PFSK-1 (cell line): ENCODE results near the gene FOXP3.

ENCODE experiments used
- FOXP2 ChIP-seq: optimal IDR thresholded peaks from 2 replicates; pipeline ENCODE3; 2011; ENCODE audit warnings: borderline replicate concordance, control low read depth, inconsistent platforms; ENCODE audit not compliant: insufficient read depth; ENCODE audit errors: extremely low read length, extremely low read depth
- POLR2AphosphoS5 ChIP-seq: IDR thresholded peaks from 2 replicates; pipeline ENCODE4 v1.6.1; 2012; ENCODE audit warnings: low read depth, mild to moderate bottlenecking, control low read depth, low read length, moderate library complexity
- REST ChIP-seq, 2 experiments: IDR thresholded peaks; 2 replicates each; pipeline versions ENCODE4 v1.6.1 to v1.8.0; 2011 to 2012; ENCODE audit warnings: low read depth in 2 of 2, low read length in 2 of 2, control low read depth in 1 of 2, inconsistent platforms in 1 of 2, mild to moderate bottlenecking in 1 of 2, moderate library complexity in 1 of 2; ENCODE audit not compliant: insufficient read depth in 1 of 2
- SIN3A ChIP-seq: IDR thresholded peaks from 2 replicates; pipeline ENCODE4 v1.6.1; 2012; ENCODE audit warnings: mild to moderate bottlenecking, low read length, moderate library complexity, borderline replicate concordance; ENCODE audit not compliant: insufficient read depth
- TAF1 ChIP-seq: IDR thresholded peaks from 2 replicates; pipeline ENCODE4 v1.6.1; 2012; ENCODE audit warnings: low read length, control low read depth, borderline replicate concordance; ENCODE audit not compliant: insufficient read depth

Gene FOXP3

GRCh38 chrX:49270249-49270921, 5.9 kb upstream of the FOXP3 start:
- no peak for TF ChIP-seq SIN3A
- no peak for TF ChIP-seq REST (IDR thresholded peaks at IDR 0.05; ENCODE audit: insufficient read depth in 1 of 2, low read depth in 2 of 2, low read length in 2 of 2)
- no peak for TF ChIP-seq FOXP2
- TF ChIP-seq POLR2AphosphoS5 = no peak
- no peak for TF ChIP-seq TAF1

DNA sequence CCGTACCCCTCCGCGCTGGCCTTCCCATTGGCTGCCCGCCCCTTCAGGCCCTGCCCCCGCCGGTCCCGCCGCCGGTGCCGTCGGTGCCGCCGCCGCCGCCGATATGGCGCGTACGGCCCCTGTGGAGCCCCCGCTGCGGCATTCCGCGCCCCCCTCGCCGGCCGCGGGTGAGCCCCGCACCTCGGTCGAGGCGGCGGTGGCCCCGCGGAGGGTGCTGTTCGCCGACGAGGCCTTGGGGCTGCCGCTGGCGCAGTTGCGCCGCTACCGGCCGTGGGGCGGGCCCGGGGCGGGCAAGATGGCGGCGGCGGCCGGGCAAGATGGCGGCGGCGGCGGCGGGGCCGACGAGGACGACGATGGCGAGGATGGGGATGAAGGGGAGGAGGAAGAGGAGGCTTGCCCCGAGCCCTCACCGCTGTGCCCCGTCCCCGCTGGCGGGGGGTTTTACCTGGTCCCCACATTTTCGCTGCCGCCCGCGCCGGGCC, 5.3 kb upstream of the FOXP3 start, which contains the start of gene PPP1R3F:
TSS of gene PPP1R3F (plus strand) at position 27 of the 482 bp plus-strand sequence. CDS start at position 104, 77 bp downstream.
- TF ChIP-seq REST (IDR thresholded peaks at IDR 0.05; ENCODE audit: insufficient read depth in 1 of 2, low read depth in 2 of 2, low read length in 2 of 2) (no peak), POLR2AphosphoS5 (no peak), TAF1 (no peak), FOXP2 (no peak), SIN3A (no peak)

DNA sequence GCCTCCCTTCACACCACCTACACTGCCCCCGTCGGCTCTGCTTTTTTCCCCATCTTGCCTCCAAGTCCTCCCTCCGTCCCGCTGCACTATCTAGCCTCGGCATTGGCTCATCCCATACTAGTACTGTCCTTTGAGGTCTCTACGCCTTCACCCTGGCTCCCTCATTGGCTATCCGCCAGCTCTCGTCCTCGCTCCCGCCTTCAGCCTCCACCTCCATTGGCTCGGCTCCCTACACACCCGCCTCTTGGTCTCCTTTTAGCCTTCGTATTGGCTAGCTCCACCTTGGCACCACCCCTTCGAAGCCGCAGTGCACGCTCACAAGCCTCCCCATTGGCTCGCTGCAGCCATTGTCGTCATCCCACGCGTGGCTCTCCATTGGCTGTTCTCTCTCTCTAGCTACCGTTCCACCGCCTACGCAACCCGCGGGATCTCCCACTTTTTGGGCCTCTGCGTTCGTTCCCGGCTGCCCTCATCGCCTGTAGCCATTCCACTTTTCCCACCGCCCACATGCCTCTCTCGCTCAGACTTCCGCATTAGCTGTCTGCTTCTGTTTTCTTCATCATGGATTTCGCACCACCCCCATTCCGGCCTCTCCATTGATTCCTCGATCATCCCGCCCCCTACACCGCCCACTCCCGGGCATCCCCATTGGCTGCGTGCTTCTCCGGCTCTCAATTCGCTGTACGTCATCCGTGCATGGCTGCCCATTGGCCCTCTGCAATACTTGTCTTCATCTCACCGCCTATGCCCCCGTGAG, 4.7 kb upstream of the FOXP3 start:
- TF ChIP-seq TAF1 = no peak; the same call in 1 of the 2 replicates
- TF ChIP-seq FOXP2 = no peak
- peak in 1 of 2 experiments; percentile 20; a peak in 1 of 4 replicates for TF ChIP-seq REST (IDR thresholded peaks at IDR 0.05; ENCODE audit: insufficient read depth in 1 of 2, low read depth in 2 of 2, low read length in 2 of 2)
- TF ChIP-seq SIN3A = no peak
- peak; percentile 87 for TF ChIP-seq POLR2AphosphoS5

- TF ChIP-seq POLR2AphosphoS5 = no peak
- no peak for TF ChIP-seq SIN3A
- TF ChIP-seq REST (IDR thresholded peaks at IDR 0.05; ENCODE audit: insufficient read depth in 1 of 2, low read depth in 2 of 2, low read length in 2 of 2) = no peak
- no peak for TF ChIP-seq FOXP2
- TF ChIP-seq TAF1 = peak; percentile 41; the same call in 1 of the 2 replicates
These were observed 4.1 kb upstream of the FOXP3 start for GRCh38 chrX:49268702-49269009.
